Stimulated activated CD4-positive, alpha-beta T cell treated with anti-CD3 and anti-CD28 coated beads, Interleukin-4, amount 100 ng/mL, for 4 hours (primary cell): Measurements from ENCODE around the gene NMNAT3.
"Not testable (repeated sequence)": the region's sequence is repeated elsewhere in the genome, so short reads cannot be mapped to it uniquely, and the experiment has no call there.

Source experiments
- DNase-seq, 2 experiments: peaks; one replicate each; pipeline ENCODE4 v3.0.0-alpha.2; 2020

NMNAT3 gene

DNA sequence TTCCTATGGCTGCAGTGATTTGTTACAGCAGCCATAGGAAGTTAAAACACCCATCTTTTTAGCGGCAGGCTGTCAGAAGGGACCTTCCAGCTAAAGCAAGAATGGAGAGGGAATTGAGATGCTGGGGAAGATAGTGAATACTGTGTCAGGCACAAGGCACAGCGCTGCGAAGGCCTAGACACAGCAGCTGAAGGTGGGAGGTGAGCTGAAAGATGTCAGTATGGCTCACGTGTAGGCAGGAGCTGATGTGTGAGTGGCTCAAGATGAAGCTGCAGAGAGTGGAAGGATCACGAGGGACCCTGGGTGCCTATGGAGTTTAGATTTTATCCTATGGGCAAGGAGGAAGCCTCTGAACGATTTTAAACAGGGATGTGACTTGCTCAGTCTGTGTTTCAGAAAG lies 44.3 kb downstream of the NMNAT3 start:
- DNase-seq: no peak

GRCh38 chr3:139630542-139630941 lies 47.2 kb downstream of the NMNAT3 start:
- no peak for DNase-seq

- no peak for DNase-seq
Measured at GRCh38 chr3:139629033-139629432, 48.7 kb downstream of the NMNAT3 start.

DNA sequence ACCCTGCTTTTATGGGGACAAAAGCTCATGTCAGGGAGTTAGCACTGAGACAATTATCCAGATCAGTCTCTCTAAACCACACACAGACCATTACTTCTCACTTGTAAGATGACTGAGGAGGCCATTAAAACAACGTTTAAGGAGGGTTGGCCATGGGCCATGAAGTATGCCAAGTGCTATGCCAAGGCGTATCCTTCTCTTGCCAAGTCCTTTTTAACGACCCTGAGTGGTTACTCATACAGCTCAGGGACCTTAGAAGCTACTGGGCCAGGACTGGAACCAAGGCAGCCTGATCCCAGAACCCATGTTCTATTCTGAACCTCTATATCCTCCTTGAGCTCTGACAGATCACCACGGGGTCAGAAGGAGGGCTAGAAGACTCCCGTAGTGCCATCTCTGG lies 50.0 kb downstream of the NMNAT3 start:
- DNase-seq: no peak

DNA sequence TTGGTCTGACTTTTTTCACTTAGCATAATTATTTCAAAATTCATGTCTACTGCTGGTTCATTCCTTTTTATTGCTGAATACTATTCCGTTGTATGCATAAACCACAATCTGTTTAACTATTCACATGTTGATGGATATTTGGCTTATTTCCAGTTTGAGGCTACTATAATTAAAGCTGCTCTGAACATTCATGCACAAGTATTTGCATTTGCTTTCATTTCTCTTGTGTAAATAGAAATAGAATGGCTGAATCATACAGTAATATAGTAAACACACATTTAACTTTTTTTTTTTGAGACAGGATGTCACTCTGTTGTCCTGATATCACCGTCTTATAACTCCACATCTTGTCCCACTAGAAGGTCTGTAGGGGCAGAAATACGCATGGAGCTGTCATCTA lies 57.3 kb downstream of the NMNAT3 start:
- no peak for DNase-seq

DNA sequence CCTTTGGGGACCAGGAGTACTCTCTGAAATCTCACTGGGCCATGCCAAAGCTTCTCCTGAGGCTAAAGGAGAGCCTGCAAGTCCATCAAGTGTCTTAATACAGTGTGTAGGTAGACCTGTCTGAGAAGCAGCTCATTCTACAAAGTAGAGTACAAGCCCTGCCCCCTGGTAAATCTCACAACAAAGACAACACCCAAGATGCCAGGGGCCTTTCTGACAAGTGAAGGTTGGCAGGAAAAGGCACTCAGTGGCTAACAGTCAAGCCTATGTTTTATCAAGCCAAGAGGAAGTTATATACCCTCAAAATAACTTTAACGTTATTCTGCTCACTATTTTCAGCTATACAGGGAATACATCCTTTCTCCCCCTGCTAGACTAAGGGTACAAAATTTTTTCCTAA lies 58.3 kb downstream of the NMNAT3 start:
- no peak for DNase-seq

GRCh38 chr3:139617672-139618268 lies 60.0 kb downstream of the NMNAT3 start:
- no peak for DNase-seq

DNA sequence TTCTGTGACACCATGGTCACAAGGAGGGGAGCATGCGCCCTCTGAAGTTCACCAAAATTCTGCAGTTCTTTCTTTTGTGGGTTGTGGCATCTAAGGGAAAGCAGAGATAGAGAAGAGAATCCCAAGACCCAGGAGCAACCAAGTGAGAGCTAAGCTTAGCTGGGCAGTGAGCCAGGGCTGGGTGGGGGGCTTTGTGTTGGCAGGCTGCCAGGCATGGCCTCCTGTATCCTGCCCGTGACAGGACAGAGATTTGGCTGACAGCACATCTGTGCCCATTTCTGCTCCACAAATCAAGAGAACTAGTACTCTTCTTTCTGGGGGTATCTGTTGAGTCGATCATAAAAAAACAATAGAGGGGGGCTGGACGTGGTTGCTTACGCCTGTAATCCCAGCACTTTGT lies 66.2 kb downstream of the NMNAT3 start:
- DNase-seq: no peak

DNA sequence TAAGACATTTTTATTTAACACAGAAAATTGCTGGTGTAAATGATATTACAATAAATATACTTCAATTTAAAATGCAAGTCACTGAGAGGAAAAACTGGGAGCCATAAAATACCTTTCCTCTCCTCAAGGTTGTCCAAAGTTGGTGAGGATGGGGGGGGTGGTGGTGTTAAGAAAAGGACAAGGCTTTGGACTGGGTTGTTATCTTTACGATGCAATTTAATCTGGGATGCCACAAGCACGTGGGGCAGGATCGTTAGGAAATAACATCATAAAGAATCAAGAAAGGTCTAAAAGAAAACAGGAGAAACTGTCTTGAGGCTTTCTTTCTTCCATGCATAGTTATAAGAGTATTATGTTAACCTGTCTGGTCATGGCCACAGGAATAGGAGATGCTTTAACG lies 66.9 kb downstream of the NMNAT3 start:
- no peak for DNase-seq

- DNase-seq: no peak
Measured at GRCh38 chr3:139608924-139609323, 68.8 kb downstream of the NMNAT3 start.

DNA sequence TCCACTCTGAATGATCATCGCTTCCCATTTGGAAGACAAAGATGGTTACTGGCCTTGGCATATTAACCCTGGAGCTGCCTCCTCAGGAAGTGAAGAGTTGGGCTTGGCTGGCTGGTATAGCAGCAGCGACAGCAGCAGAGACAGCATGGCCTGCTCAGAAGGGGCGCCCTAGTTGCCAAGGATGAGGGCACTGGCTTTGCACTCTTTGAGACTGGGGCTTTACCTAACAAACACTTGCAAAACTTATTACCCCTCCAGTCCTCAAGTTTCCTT lies 69.7 kb downstream of the NMNAT3 start:
- no peak for DNase-seq

DNA sequence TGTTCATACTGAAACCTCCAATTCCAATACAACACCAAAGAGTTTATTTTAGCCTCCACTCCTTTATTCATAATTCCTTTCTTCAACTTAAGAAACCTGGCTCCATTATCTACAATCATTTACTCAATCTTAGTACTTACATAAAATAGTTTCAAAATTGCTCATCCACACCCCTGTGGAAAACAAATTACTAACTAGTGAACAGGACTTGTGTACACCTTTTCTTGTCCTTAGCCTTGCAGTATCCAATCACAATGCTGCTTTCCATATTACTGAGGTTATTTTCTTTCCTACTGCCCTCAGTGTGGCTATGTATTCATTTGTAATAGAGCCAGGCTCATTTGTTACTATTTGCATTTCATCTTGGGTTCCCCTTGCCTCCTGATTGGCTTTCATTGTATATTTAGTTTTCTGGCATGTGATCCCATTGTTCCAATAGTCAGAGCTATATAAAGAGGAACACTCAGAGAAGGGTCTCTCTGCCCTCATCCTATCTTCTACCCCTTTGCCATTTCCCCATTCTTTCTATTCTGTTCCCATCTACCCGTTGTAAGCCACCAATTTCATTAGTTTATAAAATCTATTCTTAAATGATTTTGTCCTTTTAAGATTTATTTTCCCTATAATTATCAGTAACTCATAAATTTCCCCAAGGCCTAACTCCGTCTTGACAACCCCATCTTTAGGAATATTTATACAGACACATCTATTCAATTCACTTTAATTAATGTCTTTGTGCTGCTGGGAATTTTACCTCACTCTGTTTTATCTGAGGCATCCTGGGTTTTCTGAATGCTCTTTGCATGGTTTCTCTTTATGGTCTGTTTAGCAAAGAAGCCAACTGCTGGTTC lies 70.3 kb downstream of the NMNAT3 start:
- no peak for DNase-seq

GRCh38 chr3:139602003-139602402 lies 75.8 kb downstream of the NMNAT3 start:
- no peak for DNase-seq

DNA sequence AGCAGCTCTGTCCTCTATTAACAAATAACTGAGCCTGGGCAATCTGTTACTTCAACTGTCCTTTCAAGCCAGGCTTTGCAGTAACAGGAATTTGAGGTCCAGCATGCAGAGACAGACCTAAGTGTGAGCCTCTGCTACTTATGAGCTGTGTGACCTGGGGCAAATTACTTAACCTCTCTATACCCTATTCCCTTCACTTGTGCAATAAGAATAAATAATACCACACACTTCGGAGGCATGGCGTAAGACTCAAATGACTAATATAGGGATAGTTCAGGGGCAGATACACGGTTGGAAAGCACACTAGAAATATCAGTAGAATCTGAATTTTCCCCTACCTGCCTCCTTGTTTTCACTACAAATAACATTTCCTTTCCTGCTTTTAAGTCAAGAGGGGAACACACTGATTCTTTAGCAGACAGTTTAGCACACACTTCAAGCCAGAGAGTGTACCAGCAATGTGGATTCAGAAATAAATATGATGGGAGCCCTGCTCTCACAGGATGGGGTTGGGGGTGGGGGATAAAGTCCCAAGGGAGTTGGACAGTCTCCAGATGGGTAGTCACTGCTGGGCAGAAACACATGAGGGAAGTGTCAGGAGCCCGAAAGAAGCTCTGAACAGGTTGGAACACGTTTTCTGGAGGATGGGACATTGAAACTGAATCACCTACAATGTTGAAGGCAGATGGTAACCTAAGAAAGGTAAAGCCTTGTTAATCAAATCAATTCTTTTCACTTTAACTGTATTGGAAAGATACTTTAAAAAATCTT lies 76.4 kb downstream of the NMNAT3 start:
- DNase-seq: no peak

GRCh38 chr3:139597947-139598346 lies 79.8 kb downstream of the NMNAT3 start:
- no peak for DNase-seq

GRCh38 chr3:139591186-139591585 lies 86.6 kb downstream of the NMNAT3 start:
- DNase-seq: not testable (repeated sequence)

- DNase-seq: no peak
Measured at GRCh38 chr3:139588450-139588849, 89.3 kb downstream of the NMNAT3 start.

DNA sequence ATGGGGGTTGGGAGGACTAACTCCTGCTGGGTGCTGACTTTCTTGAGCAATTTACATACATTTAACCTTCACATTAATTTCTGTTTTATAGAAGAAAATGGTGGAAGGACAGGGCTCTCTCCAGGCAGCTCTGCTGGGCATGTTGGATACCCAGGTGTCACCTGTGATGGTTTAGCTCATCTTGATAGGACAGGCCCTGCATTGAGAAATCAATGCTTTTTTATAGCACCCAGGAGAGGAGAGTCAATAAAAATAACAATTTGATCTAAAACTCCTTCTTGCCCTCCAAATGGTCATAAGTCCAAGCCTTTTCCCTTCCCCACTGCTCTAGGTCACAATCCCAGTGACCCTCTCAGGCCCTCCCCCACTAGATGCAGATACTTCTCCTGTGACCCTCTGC lies 90.0 kb downstream of the NMNAT3 start:
- DNase-seq: no peak

GRCh38 chr3:139586420-139587017 lies 91.3 kb downstream of the NMNAT3 start:
- DNase-seq: no peak

DNA sequence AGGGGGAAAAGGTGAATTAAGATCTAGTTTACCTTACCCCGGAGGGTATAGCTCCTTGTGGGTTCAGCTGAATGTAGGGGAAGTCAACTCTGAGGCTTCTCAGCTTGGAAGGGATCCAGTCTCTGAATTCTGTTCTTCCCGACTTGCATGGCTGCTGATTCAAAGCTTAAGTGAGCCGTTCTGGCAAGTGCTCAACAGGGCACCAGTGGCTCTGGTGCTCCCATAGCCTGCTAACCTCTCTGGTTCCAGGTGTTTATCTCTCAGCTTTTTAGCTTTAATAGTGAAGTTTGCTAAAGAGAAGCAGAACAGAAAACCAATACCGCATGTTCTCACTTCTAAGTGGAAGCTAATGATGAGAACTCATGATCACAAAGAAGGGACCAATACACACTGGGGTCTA lies 92.0 kb downstream of the NMNAT3 start:
- no peak for DNase-seq

DNA sequence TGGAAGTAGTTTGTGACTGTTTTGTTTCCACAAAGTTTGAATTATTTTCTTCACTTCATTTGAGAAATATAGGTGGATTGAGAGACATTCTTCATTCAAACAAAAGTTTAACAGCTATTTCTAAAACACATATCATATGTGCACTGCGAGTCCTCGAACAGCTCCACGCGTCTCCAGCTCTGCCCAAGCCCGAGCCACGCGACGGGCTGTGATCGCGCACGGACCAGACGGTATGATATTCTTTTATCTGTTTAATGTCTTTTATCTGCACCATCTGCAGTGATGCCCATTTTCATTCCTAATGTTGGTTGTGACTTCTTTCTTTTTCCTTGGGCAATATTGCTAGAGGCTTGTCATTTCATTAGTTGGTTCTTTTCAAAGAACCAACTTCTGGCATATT lies 94.1 kb downstream of the NMNAT3 start:
- DNase-seq: not testable (repeated sequence)

DNA sequence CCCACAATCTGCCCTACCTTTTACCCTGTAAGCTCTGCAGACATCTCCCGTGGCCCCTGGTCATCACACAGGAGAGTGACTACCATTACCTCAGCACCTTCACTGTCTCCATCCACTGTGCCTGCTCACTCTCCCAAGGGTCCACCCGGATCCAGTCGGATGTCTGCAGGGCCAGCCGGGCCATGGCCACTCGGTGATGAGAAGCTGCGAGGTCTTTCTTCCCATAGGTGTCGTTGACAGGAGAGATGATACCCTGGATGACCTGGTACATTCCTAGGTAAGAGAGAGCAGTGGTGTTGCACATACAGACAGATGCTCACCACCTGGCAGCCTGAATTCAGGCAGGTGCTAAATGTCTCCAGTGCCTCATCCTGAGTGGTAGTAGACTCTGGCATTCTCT lies 99.0 kb downstream of the NMNAT3 start:
- no peak for DNase-seq

GRCh38 chr3:139577909-139578308 lies 99.9 kb downstream of the NMNAT3 start:
- DNase-seq: no peak

DNA sequence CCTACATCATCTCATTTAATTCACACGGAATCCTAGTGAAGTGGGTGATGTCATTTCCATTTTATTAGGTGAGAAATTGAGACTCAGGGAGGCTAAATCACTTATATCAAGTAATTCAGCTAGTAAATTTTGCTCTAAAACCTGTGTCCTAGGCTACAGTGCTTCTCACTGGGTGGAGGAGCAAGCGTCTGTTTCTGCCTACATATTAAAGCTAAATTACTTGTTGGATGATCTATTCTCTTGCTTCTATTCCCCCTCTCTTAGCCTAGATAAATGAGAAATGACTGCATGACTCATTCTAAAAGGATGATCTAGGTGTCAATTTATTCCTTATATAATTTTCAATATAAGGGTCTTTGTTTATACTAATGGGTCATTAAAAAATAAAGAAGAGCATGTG lies 100.4 kb downstream of the NMNAT3 start:
- no peak for DNase-seq
